Prostate gland (tissue), 2 donors: ENCODE data around the gene GALNT2.

ENCODE experiments used
- CTCF ChIP-seq, 4 experiments: fragments of 200-600 bp in 2 of 4; fragments of 450-650 bp in 2 of 4; sonication (generic) in 2 of 4; IDR thresholded peaks; 1 replicate in 3 of 4; 2 replicates in 1 of 4; pipeline ENCODE4 v1.5.1; 2016 to 2019; ENCODE audit warnings: antibody characterized with exemption in 4 of 4, mild to moderate bottlenecking in 2 of 4, moderate library complexity in 2 of 4
- POLR2A ChIP-seq: fragments of 450-650 bp; IDR thresholded peaks from one replicate; pipeline ENCODE4 v1.6.1; 2016; ENCODE audit warnings: antibody characterized with exemption, mild to moderate bottlenecking
- POLR2AphosphoS5 ChIP-seq: sonication (generic); formaldehyde crosslinking; IDR thresholded peaks from one replicate; pipeline ENCODE4 v1.6.1; 2017; ENCODE audit warnings: antibody characterized with exemption

DNA sequence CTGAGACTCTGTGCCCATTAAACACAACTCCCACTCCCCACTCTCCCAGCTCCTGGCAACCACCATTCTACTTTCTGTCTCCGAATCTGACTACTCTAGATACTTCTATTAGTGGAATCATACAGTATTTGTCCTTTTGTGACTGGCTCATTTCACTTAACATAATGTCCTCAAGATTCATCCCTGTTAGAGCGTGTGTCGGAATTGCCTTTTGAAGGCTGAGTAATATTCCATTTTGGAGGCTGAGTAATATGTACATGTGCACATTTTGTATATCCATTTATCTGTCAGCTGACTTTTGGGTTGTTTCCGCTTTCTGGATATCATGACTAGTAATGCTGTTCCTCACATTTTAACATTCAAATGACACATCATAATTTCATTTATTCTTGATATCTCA lies 30.3 kb downstream of the GALNT2 start:
- TF ChIP-seq POLR2A (no peak), CTCF (IDR thresholded peaks at IDR 0.05) (no peak), POLR2AphosphoS5 (no peak)
